CD14-positive monocyte (primary cell): Measurements from ENCODE around the gene TRIM67. TPM values are rescaled to one million over a fixed set of nuclear protein-coding genes. Genes with fewer than 3 reads are reported as not detected.
A peak's percentile ranks its signal among the peaks of the same experiment; 100 is the strongest.

Experiments
- DNase-seq, 3 donors: peaks; one replicate each; pipeline ENCODE4 v3.0.0-alpha.2; 2011 to 2022
- H2AFZ ChIP-seq: 2 replicates; pipeline ENCODE4 v1.6.0; 2012; ENCODE audit warnings: mild to moderate bottlenecking, low read depth, low read length, inconsistent platforms; ENCODE audit not compliant: insufficient read depth, poor library complexity, severe bottlenecking
- H3K27ac ChIP-seq, 2 donors: 1 replicate in 1 of 2; 2 replicates in 1 of 2; pipeline ENCODE4 v1.5.1; 2012 to 2013; ENCODE audit warnings: low read length in 2 of 2, control low read depth in 1 of 2, inconsistent platforms in 1 of 2, low read depth in 1 of 2, mild to moderate bottlenecking in 1 of 2
- H3K27me3 ChIP-seq, 2 donors: one replicate each; pipeline versions ENCODE4 v1.6.0 to v1.6.1; 2011 to 2013; ENCODE audit warnings: low read length in 2 of 2; ENCODE audit not compliant: control insufficient read depth in 2 of 2, insufficient read depth in 2 of 2
- H3K36me3 ChIP-seq, 2 donors: replicated peaks in 1 of 2; 1 replicate in 1 of 2; 2 replicates in 1 of 2; pipeline versions ENCODE4 v1.5.1 to v1.6.1; 2012 to 2013; ENCODE audit warnings: low read length in 2 of 2, control low read depth in 1 of 2, inconsistent platforms in 1 of 2, mild to moderate bottlenecking in 1 of 2; ENCODE audit not compliant: insufficient read depth in 2 of 2, control insufficient read depth in 1 of 2
- H3K4me1 ChIP-seq, 2 donors: 1 replicate in 1 of 2; 2 replicates in 1 of 2; pipeline versions ENCODE4 v1.5.1 to v1.6.1; 2012 to 2013; ENCODE audit warnings: low read length in 2 of 2, control low read depth in 1 of 2, inconsistent platforms in 1 of 2, mild to moderate bottlenecking in 1 of 2, moderate library complexity in 1 of 2; ENCODE audit not compliant: insufficient read depth in 2 of 2, control insufficient read depth in 1 of 2
- H3K4me2 ChIP-seq: replicated peaks from 2 replicates; pipeline ENCODE3; 2012; ENCODE audit warnings: low read length, moderate library complexity, mild to moderate bottlenecking; ENCODE audit not compliant: poor library complexity, severe bottlenecking; ENCODE audit errors: extremely low read depth
- H3K4me3 ChIP-seq, 3 experiments: fragments of 200-600 bp in 1 of 3; sonication (generic) in 1 of 3; replicated peaks in 1 of 3; 1 replicate in 2 of 3; 2 replicates in 1 of 3; pipeline ENCODE4 v1.5.1; 2011 to 2013; ENCODE audit warnings: low read length in 3 of 3, mild to moderate bottlenecking in 3 of 3, control low read depth in 2 of 3, low read depth in 2 of 3, inconsistent platforms in 1 of 3, moderate library complexity in 1 of 3
- H3K79me2 ChIP-seq: 2 replicates; pipeline ENCODE4 v1.6.0; 2012; ENCODE audit warnings: mild to moderate bottlenecking, control low read depth, inconsistent platforms, low read length, moderate library complexity; ENCODE audit not compliant: insufficient read depth
- H3K9ac ChIP-seq: 2 replicates; pipeline ENCODE4 v1.6.0; 2017; ENCODE audit warnings: low read length, mild to moderate bottlenecking; ENCODE audit not compliant: insufficient read depth, poor library complexity, severe bottlenecking
- H3K9me3 ChIP-seq, 2 donors: replicated peaks in 1 of 2; 1 replicate in 1 of 2; 2 replicates in 1 of 2; pipeline versions ENCODE4 v1.5.1 to v1.6.1; 2012 to 2013; ENCODE audit warnings: low read length in 2 of 2, control low read depth in 1 of 2; ENCODE audit not compliant: control insufficient read depth in 1 of 2, insufficient read depth in 1 of 2
- H4K20me1 ChIP-seq: 2 replicates; pipeline ENCODE4 v1.6.0; 2012; ENCODE audit warnings: mild to moderate bottlenecking, low read length, control low read depth, moderate library complexity; ENCODE audit not compliant: insufficient read depth
- H3K27ac Mint-ChIP-seq, 7 donors: one replicate each; pipeline ENCODE4 v1.8.0; 2020; ENCODE audit warnings: mild to moderate bottlenecking in 7 of 7, mixed read lengths in 7 of 7, moderate library complexity in 6 of 7, inconsistent platforms in 2 of 7
- H3K27me3 Mint-ChIP-seq, 3 donors: one replicate each; pipeline ENCODE4 v1.8.0; 2021 to 2022; ENCODE audit warnings: low read depth in 3 of 3, mild to moderate bottlenecking in 3 of 3, mixed read lengths in 3 of 3, moderate library complexity in 3 of 3, inconsistent platforms in 1 of 3
- H3K36me3 Mint-ChIP-seq, 2 donors: one replicate each; pipeline ENCODE4 v1.8.0; 2020; ENCODE audit warnings: mixed read lengths in 2 of 2, inconsistent platforms in 1 of 2, mild to moderate bottlenecking in 1 of 2
- H3K4me1 Mint-ChIP-seq: one replicate; pipeline ENCODE4 v1.8.0; 2020; ENCODE audit warnings: mild to moderate bottlenecking, mixed read lengths
- H3K4me3 Mint-ChIP-seq, 2 donors: one replicate each; pipeline ENCODE4 v1.8.0; 2020; ENCODE audit warnings: mild to moderate bottlenecking in 2 of 2, mixed read lengths in 2 of 2, moderate library complexity in 1 of 2
- H3K9me3 Mint-ChIP-seq, 7 donors: one replicate each; pipeline ENCODE4 v1.8.0; 2020 to 2022; ENCODE audit warnings: mixed read lengths in 7 of 7, mild to moderate bottlenecking in 6 of 7, moderate library complexity in 6 of 7, inconsistent platforms in 2 of 7
- whole genome bisulfite sequencing: methylation state at CpG from one replicate; pipeline ENCODE4 v1.1.5; 2013; ENCODE audit warnings: missing lambda C conversion rate; ENCODE audit not compliant: insufficient coverage; 5-methylcytosine and 5-hydroxymethylcytosine counted together
- intact Hi-C, 2 donors: fragments of 100-400 bp; cut with micrococcal nuclease; formaldehyde crosslinking; loops; one replicate each; pipeline versions ENCODE4 v1.15.0 to v1.15.1; 2023
- polyA plus RNA-seq, 3 donors: library from polyadenylated mRNA; depleted of rRNA in 1 of 3; unstranded in 2 of 3; stranded (reverse) in 1 of 3; fragments of 300-500 nt in 2 of 3; fragments of >200 nt in 1 of 3; fragmentation: Illumina TruSeq in 2 of 3; gene quantifications; 1 replicate in 2 of 3; 2 replicates in 1 of 3; pipeline ENCODE4 v1.2.3, GENCODE V29; 2012 to 2021
- TF ChIP-seq, protein P1 (sequence below): fragments of 200-600 bp; IDR thresholded peaks from one replicate; pipeline ENCODE4 v1.8.0; 2022; ENCODE audit warnings: antibody characterized with exemption, mild to moderate bottlenecking

The TRIM67 gene
- polyA plus RNA-seq, 3 donors: not detected

DNA sequence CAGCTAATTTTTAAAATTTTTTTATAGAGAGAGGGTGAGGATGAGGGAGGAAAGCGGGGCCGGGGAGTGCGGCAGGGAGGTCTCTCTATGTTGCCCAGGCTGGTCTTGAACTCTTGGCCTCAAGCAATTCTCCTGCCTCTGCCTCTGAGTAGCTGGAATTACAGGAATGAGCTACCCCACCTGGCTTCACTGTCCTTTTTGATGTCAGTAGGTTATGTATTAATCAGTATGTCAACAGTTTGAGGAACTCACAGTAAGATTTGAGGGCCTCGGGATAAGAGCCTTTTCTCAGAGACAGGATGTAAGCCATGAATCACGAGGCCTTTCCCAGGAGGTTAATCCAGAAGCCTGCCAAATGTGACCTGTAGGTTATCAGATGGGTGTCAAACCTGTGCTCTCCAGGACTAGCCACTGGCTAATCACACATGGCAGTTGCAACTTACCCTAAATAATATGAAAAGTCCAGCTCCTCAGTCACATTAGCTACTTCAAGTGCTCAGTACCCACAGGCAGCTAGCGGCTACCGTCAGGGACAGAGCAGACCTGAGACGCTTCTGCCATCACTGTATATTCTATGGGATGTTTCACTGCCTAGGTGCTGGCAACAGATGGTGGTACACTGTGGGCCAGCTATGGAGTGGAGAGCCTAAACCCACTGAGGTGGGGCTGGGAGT lies 33.1 kb downstream of the TRIM67 start:
- Mint-ChIP-seq H3K36me3 (no peaks in the 10 kb centered on the region), H3K27ac (no peak overlapping the region), H3K4me1 (no peaks in the 10 kb centered on the region), H3K27me3 (peaks cover 9 to 24% (median 9%) of the 10 kb centered on the region in 3 donors), H3K9me3 (peaks cover 0 to 5% (median 0%) of the 10 kb centered on the region in 7 donors), H3K4me3 (no peak overlapping the region)
- no peak overlapping the region for H3K4me2 ChIP-seq
- 51% methylated on average over 2 of the region's 8 CpGs for WGBS
- no peak overlapping the region for H2AFZ ChIP-seq
- H3K4me1 ChIP-seq: no peaks in the 10 kb centered on the region
- no peaks in the 10 kb centered on the region for H4K20me1 ChIP-seq
- no peaks in the 10 kb centered on the region for H3K79me2 ChIP-seq
- no peak overlapping the region for H3K4me3 ChIP-seq
- H3K27ac ChIP-seq: no peak overlapping the region
- H3K27me3 ChIP-seq: no peaks in the 10 kb centered on the region
- TF ChIP-seq, protein P1, sequence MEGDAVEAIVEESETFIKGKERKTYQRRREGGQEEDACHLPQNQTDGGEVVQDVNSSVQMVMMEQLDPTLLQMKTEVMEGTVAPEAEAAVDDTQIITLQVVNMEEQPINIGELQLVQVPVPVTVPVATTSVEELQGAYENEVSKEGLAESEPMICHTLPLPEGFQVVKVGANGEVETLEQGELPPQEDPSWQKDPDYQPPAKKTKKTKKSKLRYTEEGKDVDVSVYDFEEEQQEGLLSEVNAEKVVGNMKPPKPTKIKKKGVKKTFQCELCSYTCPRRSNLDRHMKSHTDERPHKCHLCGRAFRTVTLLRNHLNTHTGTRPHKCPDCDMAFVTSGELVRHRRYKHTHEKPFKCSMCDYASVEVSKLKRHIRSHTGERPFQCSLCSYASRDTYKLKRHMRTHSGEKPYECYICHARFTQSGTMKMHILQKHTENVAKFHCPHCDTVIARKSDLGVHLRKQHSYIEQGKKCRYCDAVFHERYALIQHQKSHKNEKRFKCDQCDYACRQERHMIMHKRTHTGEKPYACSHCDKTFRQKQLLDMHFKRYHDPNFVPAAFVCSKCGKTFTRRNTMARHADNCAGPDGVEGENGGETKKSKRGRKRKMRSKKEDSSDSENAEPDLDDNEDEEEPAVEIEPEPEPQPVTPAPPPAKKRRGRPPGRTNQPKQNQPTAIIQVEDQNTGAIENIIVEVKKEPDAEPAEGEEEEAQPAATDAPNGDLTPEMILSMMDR: no peak
- no peak for DNase-seq
- H3K9me3 ChIP-seq: peaks cover 0 to 3% of the 10 kb centered on the region in 2 donors
- no peaks in the 10 kb centered on the region for H3K36me3 ChIP-seq
- H3K9ac ChIP-seq: no peak overlapping the region
- intact Hi-C loops: no loop called here

DNA sequence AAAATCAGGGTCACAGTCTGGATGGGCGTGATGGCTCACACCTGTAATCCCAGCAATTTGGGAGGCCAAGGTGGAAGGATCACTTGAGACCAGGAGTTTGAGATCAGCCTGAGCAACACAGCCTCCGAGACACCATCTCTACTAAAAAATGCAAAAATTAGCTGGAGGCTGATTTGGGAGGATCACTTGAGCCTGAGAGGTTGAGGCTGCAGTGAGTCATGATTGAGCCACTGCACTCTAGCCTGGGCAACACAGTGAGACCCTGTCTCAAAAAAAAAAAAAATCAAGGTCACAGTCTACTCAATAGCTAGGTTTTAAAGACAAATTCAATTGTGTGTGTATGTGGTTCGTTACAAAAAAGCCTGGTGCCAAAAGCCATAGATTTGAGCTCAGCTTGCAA lies 34.4 kb downstream of the TRIM67 start:
- Histone ChIP-seq H3K79me2 (no peaks in the 10 kb centered on the region), H4K20me1 (no peaks in the 10 kb centered on the region), H2AFZ (no peak overlapping the region), H3K36me3 (no peaks in the 10 kb centered on the region), H3K27ac (no peak overlapping the region), H3K9ac (no peak overlapping the region), H3K4me1 (no peaks in the 10 kb centered on the region), H3K4me2 (no peak overlapping the region), H3K9me3 (no peaks in the 10 kb centered on the region), H3K27me3 (no peaks in the 10 kb centered on the region), H3K4me3 (no peak overlapping the region)
- Mint-ChIP-seq H3K4me3 (no peak overlapping the region), H3K27ac (peak overlapping the region in 1 of 7 donors; percentile 18), H3K4me1 (no peaks in the 10 kb centered on the region), H3K27me3 (peaks cover 5 to 25% (median 8%) of the 10 kb centered on the region in 3 donors), H3K9me3 (peaks cover 0 to 2% (median 0%) of the 10 kb centered on the region in 7 donors), H3K36me3 (no peaks in the 10 kb centered on the region)
- no CpG with 5 or more reads among the region's 3 CpGs for WGBS
- DNase-seq: no peak
- TF ChIP-seq, protein P1: no peak
- intact Hi-C loops: no loop called here
